ENCODE results near the gene ROR1. TPM values are rescaled to one million over a fixed set of nuclear protein-coding genes. Genes with fewer than 3 reads are reported as not detected.
A peak's percentile ranks its signal among the peaks of the same experiment; 100 is the strongest.

The ROR1 gene
- total RNA-seq, 1 donor from 2014 or later, result 13.6 TPM

DNA sequence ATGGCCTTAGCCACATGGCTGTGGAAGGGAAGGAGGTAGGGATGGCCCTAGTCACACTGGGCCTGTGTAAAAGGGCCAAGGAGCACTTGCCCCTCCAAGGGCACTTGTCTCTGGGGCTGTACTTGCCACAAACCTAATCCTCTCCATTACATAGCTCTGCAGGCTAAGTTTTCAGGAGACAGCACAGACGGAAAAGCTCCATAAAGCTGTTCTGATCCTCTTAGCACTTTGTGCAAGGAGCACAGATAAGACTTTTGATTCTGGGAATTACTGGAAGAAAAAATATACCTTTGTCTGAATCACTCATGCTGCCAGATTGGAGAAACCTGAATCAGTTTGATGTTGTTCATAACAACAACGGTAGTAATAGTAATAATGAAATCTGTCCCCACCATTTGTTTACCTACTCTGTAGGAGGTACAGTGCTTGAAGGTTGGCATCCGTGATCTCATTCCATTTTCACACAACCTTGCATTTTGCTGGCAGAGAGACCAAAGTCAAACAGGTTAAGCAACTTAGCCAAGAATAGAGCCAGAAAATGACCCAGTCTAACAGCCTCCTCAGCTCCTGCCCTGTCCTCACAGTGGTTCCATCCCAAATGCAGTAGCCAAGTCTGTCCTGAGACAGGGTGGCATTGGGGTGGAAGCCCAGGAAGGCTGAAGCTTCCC lies 207.1 kb downstream of the ROR1 start:
- DNase-seq, result no peak

DNA sequence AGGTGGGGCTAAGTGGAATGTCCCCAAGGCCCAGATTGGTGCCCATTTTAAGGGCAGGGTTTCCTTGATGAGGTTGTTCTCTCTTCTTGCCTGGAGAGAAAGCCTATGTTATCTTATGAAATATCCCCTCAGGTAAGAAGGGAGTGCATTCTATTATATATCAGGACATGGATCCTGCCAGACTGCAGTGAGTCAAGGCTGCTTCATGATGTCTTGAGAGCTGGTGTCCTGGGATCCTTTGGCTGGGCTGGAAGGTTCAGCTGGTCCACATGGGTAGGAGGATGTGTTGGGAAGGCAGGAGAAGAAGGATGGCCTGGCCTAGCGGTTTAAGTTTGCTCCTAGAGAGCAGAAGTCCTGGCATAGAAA lies 207.6 kb downstream of the ROR1 start:
- DNase-seq, result no peak

DNA sequence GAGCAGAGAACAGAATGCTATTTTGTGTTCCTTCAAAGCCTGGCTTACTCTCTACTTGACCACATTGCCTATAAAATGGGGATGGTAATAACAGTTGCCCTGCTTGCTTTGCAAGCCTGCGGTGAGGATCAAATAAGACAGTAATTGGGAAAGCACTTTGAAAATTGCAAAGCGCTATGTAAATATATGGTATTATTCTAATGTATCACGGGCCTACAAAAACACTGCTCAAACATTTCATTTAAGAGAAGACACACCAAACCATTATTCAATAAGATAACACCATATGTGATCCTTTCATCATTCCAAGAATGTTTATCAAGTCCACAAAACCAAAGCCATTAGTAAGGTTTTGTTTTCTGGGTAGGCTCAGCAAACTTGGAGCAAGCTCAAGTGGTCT lies 208.4 kb downstream of the ROR1 start:
- no peak for DNase-seq

DNA sequence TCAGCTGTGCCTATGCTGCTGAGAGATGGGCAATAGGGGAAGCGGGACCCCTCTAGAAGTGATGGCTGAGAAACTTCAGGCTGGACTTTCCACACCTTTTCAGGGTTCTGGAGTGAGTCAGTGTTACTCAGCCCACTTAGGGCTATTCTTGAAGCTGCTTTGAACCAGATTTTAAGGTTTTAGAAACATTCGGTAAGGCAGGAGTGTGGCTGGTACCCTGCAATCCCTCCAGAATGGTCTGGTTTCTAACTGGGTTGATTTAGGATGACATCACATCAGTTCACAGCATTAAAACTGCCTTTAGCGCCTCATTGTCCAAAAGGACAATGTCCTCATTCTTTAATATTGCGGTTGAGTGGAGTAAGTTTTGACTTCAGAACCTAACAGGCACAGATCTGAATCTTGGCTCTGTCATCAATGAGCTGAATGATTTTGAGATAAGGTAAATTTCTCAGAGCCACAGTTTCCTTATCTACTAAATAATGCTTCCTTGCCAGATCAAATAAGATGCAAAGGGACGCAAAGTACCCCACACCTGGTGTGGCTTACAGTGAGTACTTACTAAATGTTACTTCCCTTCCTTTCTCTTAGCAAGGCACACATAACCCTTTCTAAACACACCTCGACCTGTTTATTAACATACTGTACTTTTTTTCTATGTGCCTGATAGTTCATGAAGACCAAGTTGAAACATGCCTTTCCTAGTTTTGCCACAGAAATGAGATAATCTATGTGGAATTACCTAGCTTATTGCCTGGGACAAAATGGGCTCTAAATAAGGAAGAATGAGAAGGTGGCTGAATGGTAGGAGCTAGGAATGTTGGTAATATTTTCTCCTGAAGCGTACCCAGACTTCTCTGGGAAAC lies 209.8 kb downstream of the ROR1 start:
- DNase-seq, result no peak

DNA sequence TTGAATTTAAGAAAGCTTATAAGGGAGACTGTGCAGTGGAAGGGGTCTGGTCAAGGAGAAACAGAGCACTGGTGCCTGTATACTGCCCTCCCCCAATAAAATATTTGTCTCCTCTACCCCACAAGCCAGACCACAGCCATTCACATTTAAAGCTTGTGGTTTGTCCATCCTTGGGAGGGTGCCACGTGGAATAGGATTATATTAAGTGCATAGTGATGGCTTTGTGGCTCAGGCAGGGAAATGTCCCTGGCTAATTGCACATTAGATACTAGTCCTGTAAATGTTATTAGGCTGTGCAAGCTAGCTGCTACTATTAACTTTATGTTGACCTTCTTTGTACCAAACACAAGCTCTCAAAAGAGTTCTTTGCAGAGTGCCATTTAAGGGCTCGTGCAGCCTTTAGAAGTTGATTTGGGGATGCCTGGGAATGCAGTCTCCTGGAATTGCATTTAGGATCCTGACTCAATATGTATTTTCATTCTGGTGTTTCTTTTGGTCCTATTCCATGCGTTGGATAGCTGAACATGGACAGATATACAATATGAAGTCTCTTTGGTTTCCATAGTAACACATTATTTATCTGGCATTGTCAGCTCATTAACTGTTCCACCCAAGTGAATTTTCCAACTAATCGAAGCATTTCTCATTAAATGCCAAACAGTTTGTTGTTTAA lies 210.6 kb downstream of the ROR1 start:
- DNase-seq, result peak; percentile 58

DNA sequence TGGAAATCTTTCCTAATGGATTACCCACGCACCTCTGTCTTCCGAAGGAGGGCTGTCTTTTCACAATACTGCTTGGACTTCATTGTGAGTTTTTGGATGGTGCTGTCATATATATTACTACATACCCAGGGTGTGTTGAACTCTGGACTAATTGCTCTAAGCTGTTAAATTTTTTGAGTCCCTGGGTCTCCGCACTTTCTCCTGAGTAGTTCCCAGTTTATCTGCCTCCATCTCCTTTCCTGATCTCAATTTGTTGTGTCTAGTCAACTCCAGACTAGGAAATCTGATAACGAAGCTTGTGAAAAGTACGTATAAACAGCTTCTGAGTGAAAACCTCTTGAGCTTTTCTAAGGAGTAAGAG lies 211.1 kb downstream of the ROR1 start:
- DNase-seq, result no peak

DNA sequence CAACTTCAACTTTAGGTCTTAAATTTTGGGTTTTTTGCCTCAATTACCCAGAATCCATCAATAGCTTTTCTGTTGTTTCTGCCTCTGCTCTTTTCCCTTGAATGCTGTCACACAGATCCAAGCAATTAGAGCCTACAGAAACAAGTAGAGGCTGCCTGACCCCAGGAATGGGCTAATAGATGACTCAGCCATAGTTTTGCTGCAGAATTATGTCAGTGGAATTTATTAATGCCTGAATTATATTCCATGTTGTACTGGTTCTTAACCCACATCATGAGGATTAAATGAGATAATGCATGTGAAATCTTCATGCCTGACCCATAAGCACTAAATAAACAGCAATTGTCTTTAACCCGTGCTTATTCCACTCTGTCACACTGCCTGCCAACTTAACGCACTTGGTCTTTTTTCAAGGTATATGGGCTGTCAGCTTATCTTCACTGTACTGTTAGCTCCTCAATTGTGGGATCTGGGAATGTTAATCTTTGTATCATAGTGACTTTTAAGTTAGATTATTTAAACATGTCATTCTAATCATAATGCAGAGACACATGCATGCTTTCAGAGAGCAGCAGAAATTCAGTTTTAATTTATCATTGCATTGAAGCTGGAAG lies 213.3 kb downstream of the ROR1 start:
- no peak for DNase-seq

DNA sequence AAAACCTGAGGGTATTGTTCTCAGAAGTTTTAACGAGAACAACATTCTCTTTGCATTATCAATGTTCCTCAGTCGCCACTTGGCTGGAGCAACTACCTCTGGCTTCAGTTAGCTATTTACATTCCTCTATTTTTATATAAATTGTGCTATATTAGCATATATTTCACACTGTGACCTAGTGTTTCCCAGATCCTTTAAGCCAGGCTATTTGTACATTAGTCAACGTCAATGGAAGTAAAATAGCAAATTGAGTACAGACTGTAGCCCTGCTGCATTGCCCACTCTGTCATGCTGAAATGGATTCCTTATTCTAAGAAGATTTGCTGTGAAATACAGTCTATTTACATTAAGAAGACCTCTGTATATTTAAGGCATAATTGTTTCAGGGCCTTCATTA lies 213.8 kb downstream of the ROR1 start:
- no peak for DNase-seq

DNA sequence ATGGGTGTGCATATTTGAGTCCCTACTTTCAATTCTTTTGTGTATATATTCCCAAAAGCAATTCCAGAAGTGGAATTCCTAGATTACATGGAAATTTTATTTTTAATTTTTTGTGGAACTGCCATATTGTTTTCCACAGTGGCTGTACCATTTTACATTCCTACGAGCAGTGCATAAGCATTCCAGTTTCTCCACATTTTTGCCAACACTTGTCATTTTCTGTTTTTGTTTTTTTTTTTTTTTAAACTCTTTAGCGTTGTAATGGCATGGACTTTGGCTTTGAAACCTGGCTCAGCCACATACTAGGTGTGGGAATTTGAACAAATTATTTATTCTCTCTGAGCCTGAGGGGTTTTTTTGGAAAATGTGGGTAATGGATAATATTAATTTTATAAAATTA lies 215.1 kb downstream of the ROR1 start:
- DNase-seq, result no peak

DNA sequence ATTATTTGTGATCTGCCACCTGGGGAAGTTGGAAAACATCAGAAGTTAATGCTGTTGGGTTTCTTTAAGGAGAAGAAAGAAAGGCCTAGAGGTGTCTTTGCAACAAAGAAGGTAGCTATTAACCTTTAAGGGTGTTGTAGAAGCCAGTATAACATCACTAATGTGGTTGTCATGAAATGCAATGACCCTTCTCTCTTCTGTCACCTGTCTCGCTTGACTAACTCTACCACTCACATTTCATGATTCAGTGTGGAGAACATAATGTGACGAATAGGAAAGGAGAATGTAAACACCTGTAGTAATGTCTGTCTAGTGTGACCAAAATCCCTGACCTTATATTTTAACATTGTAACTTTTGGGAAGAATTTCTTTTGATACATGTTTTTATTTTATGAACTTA lies 217.9 kb downstream of the ROR1 start:
- DNase-seq, result no peak

DNA sequence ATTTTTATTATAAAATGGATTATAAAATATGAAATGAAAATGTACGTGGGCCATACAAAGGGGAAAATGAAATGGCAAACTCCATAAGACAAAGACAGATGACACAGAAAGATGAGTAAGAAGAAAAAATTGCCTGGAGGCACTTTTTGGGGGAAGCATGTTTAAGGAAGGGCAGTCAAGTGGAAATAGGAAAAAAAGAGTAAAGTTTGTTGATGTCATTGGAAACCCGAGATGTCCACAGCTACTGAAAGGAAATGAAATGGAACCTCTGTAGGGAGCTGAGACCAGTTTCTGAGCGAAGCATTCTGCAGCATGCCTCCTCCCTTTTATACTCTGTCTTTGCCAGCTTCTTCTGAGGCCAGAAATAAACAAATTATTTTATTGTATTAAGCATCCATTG lies 226.2 kb downstream of the ROR1 start:
- DNase-seq, result no peak

DNA sequence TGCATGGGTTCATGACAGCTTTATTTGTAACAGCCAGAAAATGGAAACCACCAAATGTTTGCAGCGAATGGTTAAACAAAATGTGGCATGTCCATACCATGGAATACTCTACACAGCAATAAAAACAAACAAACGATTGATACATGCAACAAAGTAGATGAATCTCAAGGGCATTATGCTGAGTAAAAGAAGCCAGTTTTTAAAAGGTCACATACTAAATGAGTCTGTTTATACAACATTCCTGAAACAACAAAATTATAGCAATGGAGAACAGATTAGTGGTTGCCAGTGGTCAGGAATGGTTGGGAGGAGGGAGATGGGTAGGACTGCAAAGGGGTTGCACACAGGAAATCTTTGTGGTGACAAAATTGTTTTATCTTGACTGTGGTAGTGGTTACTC lies 227.2 kb downstream of the ROR1 start:
- DNase-seq, result no peak

DNA sequence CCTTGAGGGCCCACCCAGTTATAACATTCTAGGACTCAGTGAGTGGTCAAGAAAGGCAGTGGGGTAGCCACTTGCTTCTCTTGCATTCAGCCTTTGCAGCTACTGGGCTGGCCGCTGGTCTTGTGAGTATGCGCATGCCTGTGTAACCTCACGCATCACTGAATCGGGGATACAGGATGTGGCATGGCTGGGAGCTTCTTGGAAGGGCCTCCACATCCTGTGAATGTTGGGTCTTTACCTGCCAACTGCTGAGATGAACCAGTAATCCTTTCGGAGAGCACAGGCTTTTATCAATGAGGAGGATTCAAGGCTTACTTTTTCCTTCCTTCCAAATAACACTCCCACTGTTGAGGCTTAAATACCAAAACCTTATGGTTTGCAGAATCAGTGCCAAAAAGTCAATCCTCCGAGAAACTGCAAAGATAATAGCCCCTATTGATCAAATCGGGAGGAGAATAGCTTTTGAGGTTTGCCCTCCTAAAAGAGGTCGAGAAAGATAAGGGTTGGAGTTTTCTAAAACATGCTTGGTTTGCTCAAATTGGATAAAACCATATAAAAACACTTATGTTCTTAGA lies 230.7 kb downstream of the ROR1 start:
- DNase-seq, result no peak

DNA sequence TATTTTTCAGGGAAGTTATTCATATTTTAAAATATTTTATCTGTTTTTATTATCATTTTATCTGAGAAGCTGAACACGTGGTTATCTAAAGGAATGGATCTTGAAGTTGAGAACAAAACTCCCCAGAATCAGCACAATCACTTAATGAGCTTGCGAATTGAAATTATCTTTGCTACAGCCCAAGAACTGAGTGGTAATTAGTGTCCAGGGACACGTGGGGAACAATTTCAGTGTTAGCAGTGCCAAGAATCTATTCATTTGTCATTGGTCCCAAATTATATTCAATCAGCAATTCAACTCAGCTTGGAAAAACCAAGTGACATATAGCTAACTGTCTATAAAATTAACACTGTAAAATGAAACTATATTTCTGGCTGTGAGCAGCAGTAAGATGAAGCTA lies 232.0 kb downstream of the ROR1 start:
- no peak for DNase-seq

DNA sequence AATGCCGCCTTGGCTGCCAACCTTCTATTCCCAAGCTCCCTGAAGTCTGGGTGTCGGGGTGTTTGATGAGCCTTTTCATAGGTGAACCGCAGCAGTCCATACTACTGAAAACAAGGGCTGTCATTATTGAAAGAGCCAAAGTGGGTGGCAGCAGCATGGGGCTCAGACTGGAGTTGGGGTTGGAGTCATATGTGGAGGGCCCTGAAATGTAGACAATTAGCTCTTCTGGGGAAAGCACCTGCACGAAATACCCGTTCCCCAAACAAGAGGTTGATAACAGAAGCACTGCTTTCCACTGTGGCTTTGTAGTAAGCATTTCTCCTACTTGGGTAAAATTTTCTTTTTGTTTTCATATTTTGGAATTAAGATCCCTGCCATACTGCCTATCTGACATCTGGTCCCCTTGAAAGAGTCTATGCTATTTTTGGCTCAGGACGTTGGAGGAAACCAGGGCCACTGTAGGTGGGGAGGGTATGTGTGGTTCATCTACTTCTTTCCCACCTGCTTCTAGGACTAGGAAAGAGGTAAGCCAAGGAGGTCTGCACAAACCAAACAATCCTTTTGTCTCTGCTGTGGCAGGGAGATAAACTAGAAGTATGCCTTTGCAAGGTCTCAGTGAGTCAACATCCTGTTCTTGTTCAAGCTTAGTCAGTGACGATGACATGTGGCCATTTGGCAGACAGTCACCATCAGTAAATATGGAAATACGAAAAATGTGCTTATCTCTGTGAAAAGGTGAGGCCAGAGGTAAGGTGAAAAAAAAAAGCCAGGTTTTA lies 232.6 kb downstream of the ROR1 start:
- DNase-seq, result no peak

DNA sequence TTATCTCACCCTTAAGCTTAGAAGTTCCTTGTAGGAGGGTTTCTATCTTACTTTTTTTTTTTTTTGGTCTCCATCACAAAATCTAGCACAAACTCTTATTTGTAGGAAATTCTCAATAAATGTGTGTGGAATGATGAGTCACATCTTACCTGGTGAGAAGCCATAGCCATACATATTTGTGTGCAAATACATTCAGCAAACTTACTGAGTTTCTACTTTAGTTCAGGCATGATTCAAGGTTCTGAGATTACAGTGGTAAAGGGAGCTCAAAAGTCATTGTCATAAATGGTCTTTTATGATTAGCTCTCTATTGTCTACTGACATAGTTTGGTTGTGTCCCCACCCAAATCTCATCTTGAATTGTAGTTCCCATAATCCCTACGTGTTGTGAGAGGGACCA lies 236.5 kb downstream of the ROR1 start:
- DNase-seq, result no peak

DNA sequence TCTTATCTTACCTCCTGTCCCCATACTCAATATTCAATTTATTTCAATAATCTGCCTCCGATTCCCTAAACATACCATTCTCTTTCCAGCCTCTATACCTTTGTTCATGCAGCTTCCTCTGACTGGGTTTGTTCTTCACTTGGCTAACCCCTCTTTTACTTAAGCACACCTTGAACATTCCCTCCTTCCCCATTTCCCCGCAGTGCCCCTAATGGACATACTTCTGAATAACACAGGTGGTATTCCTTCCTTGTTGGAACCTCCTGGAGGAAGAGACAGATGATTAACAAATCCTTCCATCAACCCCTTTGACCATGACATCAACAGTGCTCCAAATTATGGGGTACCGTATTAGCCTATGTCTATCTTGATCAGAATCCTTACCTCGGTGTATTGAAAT lies 239.6 kb downstream of the ROR1 start:
- no peak for DNase-seq

DNA sequence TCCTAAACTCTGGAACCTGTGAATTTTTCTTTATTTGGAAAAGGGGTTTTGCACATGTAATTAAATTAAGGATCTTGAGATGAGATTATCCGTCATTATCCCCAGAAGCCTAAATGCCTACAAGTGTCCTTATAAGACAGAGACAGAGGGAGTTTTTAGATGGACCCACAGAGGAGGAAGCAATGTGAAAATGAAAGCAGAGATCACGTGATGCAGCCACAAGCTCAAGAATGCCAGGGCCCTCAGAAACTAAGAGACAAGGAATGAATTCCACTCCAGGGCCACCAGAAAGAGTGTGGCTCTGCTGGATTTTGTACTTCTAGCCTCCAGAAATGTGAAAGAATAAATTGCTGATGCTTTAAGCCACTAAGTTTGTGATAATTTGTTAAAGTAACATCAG lies 246.0 kb downstream of the ROR1 start:
- DNase-seq, result peak; percentile 30

DNA sequence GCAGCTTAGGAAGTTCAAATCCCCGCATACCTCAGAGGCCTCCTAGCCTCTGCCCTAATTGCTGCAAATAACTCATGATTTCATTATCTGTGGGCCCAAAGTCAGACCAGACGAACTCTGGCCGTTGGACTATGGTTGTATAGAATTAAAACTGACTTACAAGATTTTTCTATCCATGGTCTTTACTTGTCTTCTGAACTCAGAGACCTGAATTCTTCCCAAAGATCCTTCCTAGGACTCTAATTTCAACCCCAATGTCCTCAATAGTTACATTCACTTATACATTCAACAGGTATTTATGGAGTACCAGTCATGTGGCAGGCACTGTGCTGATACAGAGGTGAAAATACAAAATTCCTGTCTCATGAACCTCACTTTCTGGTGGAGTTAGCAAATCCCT lies 247.2 kb downstream of the ROR1 start:
- DNase-seq, result no peak

DNA sequence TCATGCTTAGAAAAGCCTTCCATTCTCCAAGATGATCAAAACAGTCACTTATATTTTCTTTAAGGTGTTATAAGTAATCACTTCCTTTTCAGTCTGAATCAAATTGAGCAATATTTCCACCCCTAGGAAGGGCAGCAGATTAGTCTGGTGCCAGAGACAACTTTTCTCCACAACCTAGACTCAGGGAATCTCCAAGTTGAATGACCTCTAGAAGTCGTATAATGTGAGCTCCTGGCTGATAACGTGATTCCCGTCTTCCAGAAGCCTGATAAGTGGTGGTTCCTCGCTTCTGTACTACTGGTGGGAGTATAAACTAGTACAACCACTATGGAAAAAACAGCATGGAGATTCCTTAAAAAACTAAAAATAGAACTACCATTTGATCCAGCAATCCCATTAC lies 251.2 kb downstream of the ROR1 start:
- DNase-seq, result no peak

DNA sequence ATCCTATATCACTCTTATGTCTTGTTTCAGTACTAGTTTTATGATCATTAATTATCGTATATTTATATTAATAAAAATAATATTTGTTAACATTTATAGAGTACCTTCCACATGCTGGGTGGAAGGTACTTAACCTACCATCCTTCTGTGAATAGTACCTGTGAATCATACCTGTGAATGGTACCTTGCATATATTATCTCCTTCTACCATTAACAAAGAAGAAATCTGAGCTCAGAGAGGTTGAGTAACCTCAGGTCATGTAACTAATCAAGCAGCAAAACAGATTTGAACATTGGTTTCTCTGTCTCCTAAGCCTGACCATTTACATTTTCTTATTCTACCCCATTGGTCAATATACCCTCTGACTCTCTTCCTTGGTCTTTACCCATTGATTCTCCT lies 255.2 kb downstream of the ROR1 start:
- DNase-seq, result no peak

DNA sequence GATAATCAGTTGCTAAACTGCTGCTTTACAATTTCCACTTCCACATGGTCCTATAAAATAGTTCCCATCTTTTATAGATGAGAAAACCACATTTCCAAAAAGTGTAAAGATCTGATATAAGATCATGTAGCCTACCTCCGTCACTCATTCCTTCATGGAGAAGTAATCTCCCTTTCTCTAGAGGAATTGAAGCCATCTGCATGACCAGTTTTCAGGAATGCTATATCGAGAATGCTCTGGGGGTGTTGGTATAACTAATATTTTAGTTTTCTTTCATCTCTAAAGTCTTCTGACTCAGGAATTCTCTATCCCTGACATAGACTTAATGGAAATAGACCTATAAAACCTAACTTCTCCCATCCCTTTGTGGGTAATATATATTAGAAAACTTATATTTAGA lies 256.6 kb downstream of the ROR1 start:
- DNase-seq, result no peak
